Karpas-422 (cell line): ENCODE measurements around the gene HMG20B. TPM values are rescaled to one million over a fixed set of nuclear protein-coding genes. Genes with fewer than 3 reads are reported as not detected.
"Not testable (repeated sequence)": the region's sequence is repeated elsewhere in the genome, so short reads cannot be mapped to it uniquely, and the experiment has no call there.

Experiments used
- DNase-seq: peaks from one replicate; pipeline ENCODE4 v3.0.0-alpha.2; 2015
- H2AFZ ChIP-seq: fragments of 200-600 bp; sonication (generic); 2 replicates; pipeline ENCODE4 v1.6.1; 2014; ENCODE audit warnings: antibody characterized with exemption, low read length, mixed read lengths
- H3K27ac ChIP-seq: fragments of 200-600 bp; sonication (generic); 2 replicates; pipeline ENCODE4 v1.5.1; 2014; ENCODE audit warnings: mild to moderate bottlenecking, low read length, moderate library complexity
- H3K27me3 ChIP-seq: fragments of 200-600 bp; sonication (generic); 2 replicates; pipeline ENCODE4 v1.6.1; 2014; ENCODE audit warnings: low read length, mixed read lengths
- H3K36me3 ChIP-seq: fragments of 200-600 bp; sonication (generic); 2 replicates; pipeline ENCODE4 v1.6.1; 2014; ENCODE audit warnings: low read length, mixed read lengths; ENCODE audit not compliant: insufficient read depth
- H3K4me1 ChIP-seq: fragments of 200-600 bp; sonication (generic); 2 replicates; pipeline ENCODE4 v1.6.1; 2014; ENCODE audit warnings: mild to moderate bottlenecking, low read length, mixed read lengths
- H3K4me2 ChIP-seq: fragments of 200-600 bp; sonication (generic); 2 replicates; pipeline ENCODE4 v1.6.1; 2014; ENCODE audit warnings: low read length, low read depth, mild to moderate bottlenecking; ENCODE audit not compliant: poor library complexity, severe bottlenecking
- H3K4me3 ChIP-seq: fragments of 200-600 bp; sonication (generic); 2 replicates; pipeline ENCODE4 v1.5.1; 2014; ENCODE audit warnings: mild to moderate bottlenecking, antibody characterized with exemption, low read length, mixed read lengths
- H3K79me2 ChIP-seq: fragments of 200-600 bp; sonication (generic); 2 replicates; pipeline ENCODE4 v1.6.1; 2014; ENCODE audit warnings: mild to moderate bottlenecking, low read length, mixed read lengths
- H3K9ac ChIP-seq: fragments of 200-600 bp; sonication (generic); 2 replicates; pipeline ENCODE4 v1.6.0; 2014; ENCODE audit warnings: low read length
- H3K9me2 ChIP-seq: fragments of 200-600 bp; sonication (generic), shearing (Covaris generic); replicated peaks from 2 replicates; pipeline ENCODE4 v1.6.0; 2014; ENCODE audit warnings: mild to moderate bottlenecking, low read length, moderate library complexity; ENCODE audit not compliant: insufficient read depth
- H3K9me3 ChIP-seq: fragments of 300-700, 200-600 bp; sonication (generic); 2 replicates; pipeline ENCODE4 v1.6.1; 2014; ENCODE audit warnings: low read length, mixed read lengths
- H4K20me1 ChIP-seq: fragments of 200-600 bp; sonication (generic); 2 replicates; pipeline ENCODE4 v1.6.1; 2014; ENCODE audit warnings: mild to moderate bottlenecking, antibody characterized with exemption, low read length, low read depth; ENCODE audit not compliant: insufficient read depth
- total RNA-seq: library from RNA; depleted of rRNA; stranded (reverse); fragments of >200 nt; shearing (Covaris generic); gene quantifications from 2 replicates; pipeline ENCODE4 v1.2.3, GENCODE V29; 2014; ENCODE audit warnings: low replicate concordance

The HMG20B gene
- total RNA-seq, 1 experiment from 2014 or later: 53.7 TPM

DNA sequence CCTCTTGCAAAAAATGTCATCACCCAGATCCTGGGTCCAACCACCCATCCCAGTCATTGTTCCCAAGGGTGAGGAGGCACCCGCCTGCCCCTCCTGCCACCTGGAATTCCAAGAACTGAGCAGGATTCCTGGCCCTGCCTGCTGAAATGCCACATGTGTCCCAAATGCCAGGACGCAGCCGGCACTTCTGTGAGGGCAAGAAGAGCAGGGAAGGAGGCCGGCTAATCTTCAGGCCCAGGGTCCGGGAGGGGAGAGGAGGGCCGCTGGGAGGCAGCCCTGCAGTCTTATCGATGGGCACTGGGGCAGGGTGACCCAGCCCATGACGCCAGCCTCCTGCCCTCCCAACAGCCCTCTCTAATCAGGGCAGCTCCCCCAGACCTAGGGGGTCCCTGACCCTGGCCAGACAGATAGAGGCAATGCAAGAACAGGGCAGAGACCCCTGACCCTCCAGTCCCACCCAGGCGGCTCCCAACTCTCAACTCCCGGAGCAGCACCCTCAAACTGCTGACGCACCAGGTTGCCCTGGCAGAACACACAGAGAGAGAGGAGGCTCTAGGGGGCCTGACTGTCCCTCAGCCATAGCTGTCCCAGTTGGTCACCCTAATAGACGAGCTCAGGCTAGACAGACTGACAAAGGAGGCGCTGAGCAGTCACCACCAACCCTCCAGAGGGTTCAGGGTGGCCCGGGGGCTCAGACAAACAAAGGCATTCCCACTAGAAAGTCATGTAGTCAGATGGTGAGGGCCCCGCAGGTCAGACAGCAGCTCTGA lies 16.9 kb upstream of the HMG20B start:
- Histone ChIP-seq H3K4me2 (peak overlapping the region; percentile 98), H3K9me2 (no peaks in the 10 kb centered on the region), H2AFZ (no peak overlapping the region), H3K27ac (no peak overlapping the region), H3K9me3 (no peaks in the 10 kb centered on the region), H3K9ac (peak overlapping the region; percentile 81), H4K20me1 (peaks cover 15% of the 10 kb centered on the region; the same call in 1 of the 2 replicates), H3K4me1 (peaks cover 52% of the 10 kb centered on the region), H3K36me3 (no peaks in the 10 kb centered on the region), H3K27me3 (no peaks in the 10 kb centered on the region), H3K79me2 (peaks cover 46% of the 10 kb centered on the region), H3K4me3 (peak overlapping the region; percentile 85; the same call in 1 of the 2 replicates)
- DNase-seq: no peak

DNA sequence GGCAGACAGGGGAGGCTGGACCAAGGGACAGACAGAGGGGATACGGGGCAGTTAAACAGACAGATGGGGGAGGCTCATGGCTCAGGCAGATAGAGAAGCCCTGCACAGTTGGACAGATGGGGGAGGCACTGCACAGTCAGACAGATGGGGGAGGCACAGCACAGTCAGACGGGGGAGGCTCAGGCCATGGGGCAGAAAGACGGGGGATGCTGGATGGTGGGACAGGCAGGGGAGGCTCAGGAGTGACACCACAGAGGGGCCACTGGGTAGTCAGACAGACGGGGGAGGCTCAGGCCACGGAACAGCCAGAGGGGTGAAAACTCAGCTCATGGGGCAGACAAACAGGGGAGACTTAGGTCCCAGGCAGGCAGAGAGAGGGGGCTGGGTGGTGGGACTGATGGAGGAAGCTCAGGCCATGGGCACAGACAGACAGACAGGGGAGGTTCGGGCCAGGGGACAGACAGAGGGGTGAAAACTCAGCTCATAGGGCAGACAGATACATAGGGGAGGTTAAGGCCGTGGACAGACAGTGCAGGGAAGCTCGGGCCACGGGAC lies 16.2 kb upstream of the HMG20B start:
- Histone ChIP-seq H3K27ac (peak overlapping the region; percentile 20; the same call in 1 of the 2 replicates), H3K27me3 (no peaks in the 10 kb centered on the region), H3K4me1 (peaks cover 52% of the 10 kb centered on the region)

DNA sequence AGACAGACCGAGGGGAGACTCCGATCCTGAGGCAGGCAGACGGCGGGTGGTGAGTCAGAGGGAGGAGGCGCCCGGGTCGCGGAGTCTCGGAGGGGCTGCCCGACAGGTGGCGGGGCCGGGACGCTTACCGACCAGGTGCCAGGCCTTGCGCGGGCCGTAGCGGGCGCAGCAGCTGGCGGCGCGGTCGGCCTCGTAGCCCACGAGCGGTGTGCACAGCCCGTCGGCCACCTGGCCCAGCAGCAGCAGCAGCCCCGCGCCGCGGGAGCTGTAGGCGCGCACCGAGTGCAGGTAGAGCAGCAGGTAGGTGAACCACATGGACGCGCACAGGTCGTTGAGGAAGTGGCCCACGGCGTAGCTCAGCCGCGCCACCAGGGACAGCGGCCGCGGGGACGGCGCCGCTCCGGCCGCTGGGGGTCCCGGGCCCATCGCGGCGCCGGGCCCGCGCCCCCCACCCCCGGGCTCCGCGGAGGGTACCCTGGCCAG lies 15.7 kb upstream of the HMG20B start:
- Histone ChIP-seq H4K20me1 (peaks cover 15% of the 10 kb centered on the region; the same call in 1 of the 2 replicates), H3K9me2 (no peaks in the 10 kb centered on the region), H3K27me3 (no peaks in the 10 kb centered on the region), H3K4me2 (peak overlapping the region; percentile 98), H3K27ac (peak overlapping the region; percentile 20; the same call in 1 of the 2 replicates), H3K9ac (peak overlapping the region; percentile 81), H2AFZ (no peak overlapping the region), H3K79me2 (peaks cover 41% of the 10 kb centered on the region), H3K36me3 (no peaks in the 10 kb centered on the region), H3K9me3 (no peaks in the 10 kb centered on the region), H3K4me1 (peaks cover 52% of the 10 kb centered on the region), H3K4me3 (peak overlapping the region; percentile 85)
- DNase-seq: peak; percentile 70

More for the DNA sequence above, 16.2 kb upstream of the HMG20B start:
- no peaks in the 10 kb centered on the region for H3K36me3 ChIP-seq
- DNase-seq: no peak
- H3K4me2 ChIP-seq: peak overlapping the region; percentile 98
- H3K4me3 ChIP-seq: peak overlapping the region; percentile 85
- peaks cover 15% of the 10 kb centered on the region; the same call in 1 of the 2 replicates for H4K20me1 ChIP-seq
- H3K9ac ChIP-seq: peak overlapping the region; percentile 81
- H3K9me2 ChIP-seq: no peaks in the 10 kb centered on the region
- H2AFZ ChIP-seq: no peak overlapping the region
- no peaks in the 10 kb centered on the region for H3K9me3 ChIP-seq
- peaks cover 46% of the 10 kb centered on the region for H3K79me2 ChIP-seq

DNA sequence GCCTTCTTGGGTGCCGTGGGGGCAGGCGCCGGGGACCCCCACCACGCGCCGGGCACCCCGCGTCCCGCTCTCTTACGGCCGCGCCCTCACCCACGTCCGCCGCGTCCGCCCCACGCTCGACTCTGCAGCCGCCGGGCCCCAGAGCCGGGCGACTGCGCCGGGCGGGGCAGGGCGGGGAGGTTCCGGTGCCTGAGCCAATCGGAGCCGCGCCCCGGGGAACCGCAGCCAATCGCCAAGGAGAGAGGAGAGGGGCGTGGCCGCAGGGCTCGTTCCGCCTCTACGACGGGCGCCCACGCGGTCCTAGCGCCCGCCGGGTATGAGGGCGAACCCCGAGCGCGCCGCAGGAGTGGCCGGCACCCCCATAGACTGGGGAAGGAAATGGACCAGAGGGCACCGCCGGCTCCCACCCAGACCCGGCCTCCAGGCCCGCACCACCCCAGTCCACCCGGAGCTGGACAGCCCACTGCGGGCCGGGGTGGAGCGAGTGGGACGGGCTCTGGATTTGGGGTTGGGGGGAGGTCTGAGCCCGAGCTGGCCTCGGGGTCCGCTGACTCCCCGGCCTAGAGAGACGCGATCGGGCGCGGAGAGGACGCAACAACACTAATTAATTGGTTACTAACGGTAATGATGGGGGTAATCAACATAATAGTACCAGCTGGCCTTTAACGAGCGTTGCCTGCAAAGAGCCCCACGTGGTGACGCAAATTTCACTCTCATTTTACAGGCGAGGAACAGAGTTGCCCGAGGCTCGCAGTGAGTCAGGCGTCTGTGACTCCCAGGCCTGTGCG lies 15.1 kb upstream of the HMG20B start, which contains the start of gene MFSD12:
Gene MFSD12 (minus strand): TSS at position 126 of the 788 bp plus-strand sequence. CDS start 183 bp downstream, outside the sequence.
- Histone ChIP-seq H4K20me1 (peaks cover 15% of the 10 kb centered on the region; the same call in 1 of the 2 replicates), H3K4me1 (peaks cover 49% of the 10 kb centered on the region), H3K79me2 (peaks cover 38% of the 10 kb centered on the region), H3K27ac (peak within 1 kb of the TSS; percentile 41; the same call in 1 of the 2 replicates), H3K36me3 (no peaks in the 10 kb centered on the region), H3K27me3 (no peaks in the 10 kb centered on the region), H3K9me3 (no peaks in the 10 kb centered on the region), H3K4me3 (peak within 1 kb of the TSS; percentile 85), H3K4me2 (peak within 1 kb of the TSS; percentile 98), H2AFZ (peak within 1 kb of the TSS; percentile 94), H3K9ac (peak within 1 kb of the TSS; percentile 81), H3K9me2 (no peaks in the 10 kb centered on the region)
- DNase-seq: peak; percentile 98

DNA sequence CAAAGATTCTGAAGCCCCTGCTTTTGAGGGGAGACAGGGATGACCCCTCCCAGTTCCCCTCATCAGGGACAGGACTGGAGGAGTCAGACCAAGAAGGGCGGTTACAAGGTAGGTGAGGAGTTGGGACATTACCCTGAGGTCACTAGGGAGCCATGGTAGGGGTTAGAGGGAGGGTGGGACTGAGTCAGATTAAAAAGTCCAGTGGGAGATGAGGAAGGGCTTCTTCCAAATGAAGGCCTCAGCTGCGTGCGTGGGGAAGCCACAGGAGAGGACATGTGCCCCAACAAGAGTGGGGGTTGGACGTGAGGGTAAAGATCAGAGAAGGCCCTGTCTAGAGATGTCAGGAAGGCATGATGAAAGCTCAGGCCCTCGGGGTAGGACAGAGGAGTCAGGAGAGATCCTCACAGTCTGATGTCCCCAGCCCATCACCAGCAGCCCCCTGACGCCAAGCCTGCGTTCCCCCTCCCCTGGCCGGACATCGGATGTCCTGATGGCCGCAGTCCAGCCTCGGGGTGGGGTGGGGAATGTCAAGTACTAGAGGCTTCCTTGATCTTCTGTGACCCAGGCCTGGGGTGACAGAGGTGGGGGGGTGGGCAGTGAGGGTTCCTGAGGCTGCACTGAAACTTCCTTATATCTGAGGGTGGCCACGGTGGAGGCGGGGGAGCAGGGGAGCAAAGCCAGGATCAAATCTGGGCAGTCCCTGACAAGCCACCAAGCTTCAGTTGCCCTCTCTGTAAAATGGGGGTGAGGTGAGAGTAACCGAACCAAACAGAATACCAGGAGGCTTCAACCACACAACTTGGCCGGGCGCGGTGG lies 8.8 kb upstream of the HMG20B start:
- no peaks in the 10 kb centered on the region for H3K27me3 ChIP-seq
- no peak overlapping the region for H3K27ac ChIP-seq
- H3K79me2 ChIP-seq: no peaks in the 10 kb centered on the region
- no peak overlapping the region for H3K4me2 ChIP-seq
- DNase-seq: no peak
- H3K9me3 ChIP-seq: no peaks in the 10 kb centered on the region
- H3K9me2 ChIP-seq: no peaks in the 10 kb centered on the region
- no peaks in the 10 kb centered on the region for H4K20me1 ChIP-seq
- no peak overlapping the region for H3K9ac ChIP-seq
- H3K4me1 ChIP-seq: no peaks in the 10 kb centered on the region
- no peak overlapping the region for H2AFZ ChIP-seq
- no peaks in the 10 kb centered on the region for H3K36me3 ChIP-seq
- no peak overlapping the region for H3K4me3 ChIP-seq

DNA sequence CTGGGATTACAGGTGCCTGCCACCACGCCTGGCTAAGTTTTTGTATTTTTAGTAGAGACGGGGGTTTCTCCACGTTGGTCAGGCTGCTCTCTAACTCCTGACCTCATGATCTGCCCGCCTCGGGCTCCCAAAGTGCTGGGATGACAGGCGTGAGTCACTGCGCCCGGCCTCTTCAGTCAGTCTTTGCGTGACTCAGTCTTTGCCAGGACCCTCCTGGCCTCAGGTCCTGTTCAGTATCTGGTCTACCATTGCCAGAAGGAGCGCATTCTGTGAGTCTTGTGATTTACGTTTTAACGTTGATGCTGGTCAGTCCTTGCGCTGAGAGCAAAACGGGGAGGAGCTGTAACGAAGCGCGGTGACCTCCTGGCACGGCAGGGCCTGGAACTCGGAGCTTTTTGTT lies 7.6 kb upstream of the HMG20B start:
- Histone ChIP-seq H3K9me2 (no peaks in the 10 kb centered on the region), H3K79me2 (no peaks in the 10 kb centered on the region), H4K20me1 (no peaks in the 10 kb centered on the region), H3K9me3 (no peaks in the 10 kb centered on the region), H3K4me2 (no peak overlapping the region), H3K36me3 (no peaks in the 10 kb centered on the region), H3K4me1 (peaks cover 3% of the 10 kb centered on the region; the same call in 1 of the 2 replicates), H3K27ac (no peak overlapping the region), H3K27me3 (no peaks in the 10 kb centered on the region), H3K9ac (no peak overlapping the region), H2AFZ (no peak overlapping the region), H3K4me3 (no peak overlapping the region)
- no peak for DNase-seq

DNA sequence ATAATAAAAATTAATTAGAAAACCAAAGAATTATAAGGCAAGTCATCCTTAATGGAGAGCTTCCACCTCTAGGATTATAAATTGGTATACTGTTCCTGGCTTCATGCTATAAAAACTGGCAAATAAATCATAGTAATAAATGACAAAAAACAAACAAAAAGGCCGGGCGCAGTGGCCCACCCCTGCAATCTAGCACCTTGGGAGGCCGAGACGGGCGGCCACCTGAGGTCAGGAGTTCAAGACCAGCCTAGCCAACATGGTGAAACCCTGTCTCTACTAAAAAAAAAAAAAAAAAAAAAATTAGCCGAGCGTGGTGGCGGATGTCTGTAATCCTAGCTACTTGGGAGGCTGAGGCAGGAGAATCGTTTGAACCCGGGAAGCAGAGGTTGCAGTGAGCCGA lies 2.7 kb upstream of the HMG20B start:
- H2AFZ ChIP-seq: not testable (repeated sequence)

More for the DNA sequence above, 2.7 kb upstream of the HMG20B start:
- H4K20me1 ChIP-seq, H3K27ac ChIP-seq, H3K9ac ChIP-seq, H3K9me2 ChIP-seq, H3K27me3 ChIP-seq, H3K36me3 ChIP-seq, H3K4me3 ChIP-seq, H3K4me2 ChIP-seq, H3K9me3 ChIP-seq, DNase-seq: not testable (repeated sequence)
- peaks cover 13% of the 10 kb centered on the region for H3K79me2 ChIP-seq
- peaks cover 13% of the 10 kb centered on the region for H3K4me1 ChIP-seq
